GM19240 (cell line): ENCODE measurements around the gene USP4.
"Not testable (repeated sequence)": the region's sequence is repeated elsewhere in the genome, so short reads cannot be mapped to it uniquely, and the experiment has no call there.

Experiments
- DNase-seq: peaks from one replicate; pipeline ENCODE4 v3.0.0; 2011; ENCODE audit warnings: low spot score; ENCODE audit not compliant: insufficient read length

USP4 gene

GRCh38 chr3:49248840-49249227 lies 91.0 kb downstream of the USP4 start:
- DNase-seq = no peak

- DNase-seq = no peak
Measured at GRCh38 chr3:49244581-49245205, 95.2 kb downstream of the USP4 start.

- not testable (repeated sequence) for DNase-seq
Measured at GRCh38 chr3:49240091-49240490, 99.8 kb downstream of the USP4 start.

GRCh38 chr3:49238274-49239127 lies 101.4 kb downstream of the USP4 start:
- DNase-seq = no peak

- DNase-seq = no peak
Measured at GRCh38 chr3:49237344-49237743, 102.5 kb downstream of the USP4 start.

- no peak for DNase-seq
Measured at GRCh38 chr3:49236226-49236625, 103.6 kb downstream of the USP4 start.

GRCh38 chr3:49228817-49229216 lies 111.0 kb downstream of the USP4 start:
- not testable (repeated sequence) for DNase-seq
